Fibroblast of lung (primary cell): Measurements from ENCODE around the gene TINCR. TPM values are rescaled to one million over a fixed set of nuclear protein-coding genes. Genes with fewer than 3 reads are reported as not detected.

Experiments
- DNase-seq, 2 donors: peaks; one replicate each; pipeline versions ENCODE4 v3.0.0 to v3.0.0-alpha.2; 2010; ENCODE audit warnings: low read depth in 2 of 2
- H2AFZ ChIP-seq: 2 replicates; pipeline ENCODE4 v1.5.1; 2012; ENCODE audit warnings: low read length, control low read depth, inconsistent platforms
- H3K27ac ChIP-seq: 2 replicates; pipeline ENCODE4 v1.5.1; 2011; ENCODE audit warnings: low read length, control low read depth; ENCODE audit not compliant: insufficient read depth
- H3K27me3 ChIP-seq: 2 replicates; pipeline ENCODE4 v1.5.1; 2011; ENCODE audit warnings: mild to moderate bottlenecking, low read length; ENCODE audit not compliant: control insufficient read depth, insufficient read depth
- H3K36me3 ChIP-seq: 2 replicates; pipeline ENCODE4 v1.5.1; 2011; ENCODE audit warnings: low read length; ENCODE audit not compliant: control insufficient read depth, insufficient read depth
- H3K4me1 ChIP-seq: 2 replicates; pipeline ENCODE4 v1.5.1; 2011; ENCODE audit warnings: low read length; ENCODE audit not compliant: control insufficient read depth, insufficient read depth; ENCODE audit errors: extremely low read depth
- H3K4me2 ChIP-seq: 2 replicates; pipeline ENCODE4 v1.5.1; 2011; ENCODE audit warnings: low read length, control low read depth; ENCODE audit not compliant: insufficient read depth; ENCODE audit errors: extremely low read depth
- H3K4me3 ChIP-seq, 4 experiments: fragments of 200-600 bp in 1 of 4; sonication (generic) in 1 of 4; replicated peaks in 1 of 4; 2 replicates each; pipeline ENCODE4 v1.5.1; 2011 to 2016; ENCODE audit warnings: low read length in 4 of 4, low read depth in 3 of 4, mild to moderate bottlenecking in 3 of 4, control low read depth in 2 of 4, inconsistent platforms in 1 of 4, mixed read lengths in 1 of 4; ENCODE audit not compliant: insufficient read depth in 1 of 4; ENCODE audit errors: control extremely low read depth in 1 of 4
- H3K79me2 ChIP-seq: 2 replicates; pipeline ENCODE4 v1.5.1; 2012; ENCODE audit warnings: mild to moderate bottlenecking, low read length, inconsistent platforms; ENCODE audit not compliant: control insufficient read depth, insufficient read depth
- H3K9ac ChIP-seq: 2 replicates; pipeline ENCODE4 v1.5.1; 2011; ENCODE audit warnings: mild to moderate bottlenecking, low read length, control low read depth; ENCODE audit not compliant: insufficient read depth
- H3K9me3 ChIP-seq: 2 replicates; pipeline ENCODE4 v1.5.1; 2012; ENCODE audit warnings: low read depth, low read length; ENCODE audit not compliant: control insufficient read depth, insufficient read depth
- H4K20me1 ChIP-seq: 2 replicates; pipeline ENCODE4 v1.5.1; 2011; ENCODE audit warnings: low read length; ENCODE audit not compliant: control insufficient read depth, insufficient read depth; ENCODE audit errors: extremely low read depth
- EZH2 ChIP-seq: IDR thresholded peaks from 2 replicates; pipeline ENCODE4 v1.5.1; 2012; ENCODE audit warnings: low read length, control low read depth, mild to moderate bottlenecking; ENCODE audit errors: missing control alignments
- polyA plus RNA-seq, 2 donors: library from polyadenylated mRNA; depleted of rRNA in 1 of 2; stranded (reverse) in 1 of 2; unstranded in 1 of 2; fragments of >200 nt; gene quantifications; 2 replicates each; pipeline ENCODE4 v1.2.1, GENCODE V29; 2011 to 2012; ENCODE audit warnings: missing spikeins in 1 of 2
- total RNA-seq: library from RNA; depleted of rRNA; stranded (reverse); fragments of >200 nt; gene quantifications from 2 replicates; pipeline ENCODE4 v1.2.1, GENCODE V29; 2014
- TF ChIP-seq, protein P1 (sequence below), 2 donors: IDR thresholded peaks in 1 of 2; conservative IDR thresholded peaks in 1 of 2; 1 replicate in 1 of 2; 2 replicates in 1 of 2; pipeline ENCODE4 v1.5.1; 2011 to 2012; ENCODE audit warnings: low read length in 2 of 2, control low read depth in 1 of 2, inconsistent platforms in 1 of 2, low read depth in 1 of 2, mild to moderate bottlenecking in 1 of 2

TINCR gene
- total and polyA plus RNA-seq, 2 donors (not counting 1 experiment from before 2014, with no cell fraction given): 0.06 to 0.17 TPM

DNA sequence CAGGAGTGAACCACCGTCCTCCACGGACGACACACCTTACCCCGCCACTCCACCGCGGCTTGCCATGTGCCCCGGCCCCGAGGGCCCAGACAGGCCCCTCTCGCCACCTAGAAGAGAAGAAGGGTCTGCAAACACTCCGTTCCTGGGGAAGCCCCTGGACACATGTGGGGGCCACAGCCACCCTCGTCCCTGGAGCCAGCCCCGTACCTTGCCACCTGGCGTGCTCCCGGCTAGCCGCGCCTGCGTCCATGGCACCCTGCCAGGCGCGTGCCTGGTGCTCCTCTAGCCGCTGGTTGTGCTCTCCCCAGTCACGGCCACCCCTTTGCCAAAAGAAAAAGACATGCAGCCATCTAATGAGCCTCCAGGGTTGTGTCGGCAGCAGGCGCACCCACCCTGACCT lies 19.9 kb upstream of the TINCR start:
- Histone ChIP-seq H3K9ac (no peak overlapping the region), H3K27ac (no peak overlapping the region), H3K4me2 (no peak overlapping the region), H3K9me3 (no peaks in the 10 kb centered on the region), H3K4me1 (no peaks in the 10 kb centered on the region), H4K20me1 (no peaks in the 10 kb centered on the region), H2AFZ (no peak overlapping the region), H3K27me3 (no peaks in the 10 kb centered on the region), H3K4me3 (no peak overlapping the region), H3K79me2 (no peaks in the 10 kb centered on the region), H3K36me3 (peaks cover 22% of the 10 kb centered on the region)
- DNase-seq: no peak
- no peak for TF ChIP-seq EZH2
- TF ChIP-seq, protein P1, sequence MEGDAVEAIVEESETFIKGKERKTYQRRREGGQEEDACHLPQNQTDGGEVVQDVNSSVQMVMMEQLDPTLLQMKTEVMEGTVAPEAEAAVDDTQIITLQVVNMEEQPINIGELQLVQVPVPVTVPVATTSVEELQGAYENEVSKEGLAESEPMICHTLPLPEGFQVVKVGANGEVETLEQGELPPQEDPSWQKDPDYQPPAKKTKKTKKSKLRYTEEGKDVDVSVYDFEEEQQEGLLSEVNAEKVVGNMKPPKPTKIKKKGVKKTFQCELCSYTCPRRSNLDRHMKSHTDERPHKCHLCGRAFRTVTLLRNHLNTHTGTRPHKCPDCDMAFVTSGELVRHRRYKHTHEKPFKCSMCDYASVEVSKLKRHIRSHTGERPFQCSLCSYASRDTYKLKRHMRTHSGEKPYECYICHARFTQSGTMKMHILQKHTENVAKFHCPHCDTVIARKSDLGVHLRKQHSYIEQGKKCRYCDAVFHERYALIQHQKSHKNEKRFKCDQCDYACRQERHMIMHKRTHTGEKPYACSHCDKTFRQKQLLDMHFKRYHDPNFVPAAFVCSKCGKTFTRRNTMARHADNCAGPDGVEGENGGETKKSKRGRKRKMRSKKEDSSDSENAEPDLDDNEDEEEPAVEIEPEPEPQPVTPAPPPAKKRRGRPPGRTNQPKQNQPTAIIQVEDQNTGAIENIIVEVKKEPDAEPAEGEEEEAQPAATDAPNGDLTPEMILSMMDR (conservative IDR thresholded peaks at IDR 0.05 in 1 of 2, IDR thresholded peaks at IDR 0.05 in 1 of 2; ENCODE audit: low read depth in 1 of 2, low read length in 2 of 2): no peak

DNA sequence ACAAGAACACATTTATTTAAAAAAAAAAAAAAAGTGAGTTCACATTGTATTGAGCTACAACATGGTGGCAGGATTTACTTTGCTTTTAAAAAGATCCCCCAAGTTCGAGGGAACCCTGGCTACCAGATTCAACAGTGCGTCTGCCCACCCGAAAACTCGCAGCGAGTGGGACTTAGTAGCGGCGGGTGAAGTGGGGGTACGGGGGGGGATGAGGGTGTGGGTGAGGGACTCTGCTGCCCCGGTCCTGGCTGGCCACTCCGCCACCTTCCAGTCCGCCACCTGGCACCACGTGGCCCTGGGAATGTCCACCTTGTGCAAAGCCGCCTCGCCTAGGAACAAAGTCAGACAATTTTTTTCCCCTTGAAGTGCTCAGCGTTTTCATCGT lies 19.3 kb upstream of the TINCR start:
- peaks cover 18% of the 10 kb centered on the region for H3K36me3 ChIP-seq
- H3K4me1 ChIP-seq: no peaks in the 10 kb centered on the region
- H3K4me2 ChIP-seq: no peak overlapping the region
- no peak overlapping the region for H2AFZ ChIP-seq
- H3K9ac ChIP-seq: no peak overlapping the region
- H4K20me1 ChIP-seq: no peaks in the 10 kb centered on the region
- H3K79me2 ChIP-seq: no peaks in the 10 kb centered on the region
- TF ChIP-seq, protein P1 (conservative IDR thresholded peaks at IDR 0.05 in 1 of 2, IDR thresholded peaks at IDR 0.05 in 1 of 2; ENCODE audit: low read depth in 1 of 2, low read length in 2 of 2): no peak
- TF ChIP-seq EZH2: no peak
- no peak overlapping the region for H3K4me3 ChIP-seq
- no peaks in the 10 kb centered on the region for H3K27me3 ChIP-seq
- no peaks in the 10 kb centered on the region for H3K9me3 ChIP-seq
- no peak for DNase-seq
- H3K27ac ChIP-seq: no peak overlapping the region

DNA sequence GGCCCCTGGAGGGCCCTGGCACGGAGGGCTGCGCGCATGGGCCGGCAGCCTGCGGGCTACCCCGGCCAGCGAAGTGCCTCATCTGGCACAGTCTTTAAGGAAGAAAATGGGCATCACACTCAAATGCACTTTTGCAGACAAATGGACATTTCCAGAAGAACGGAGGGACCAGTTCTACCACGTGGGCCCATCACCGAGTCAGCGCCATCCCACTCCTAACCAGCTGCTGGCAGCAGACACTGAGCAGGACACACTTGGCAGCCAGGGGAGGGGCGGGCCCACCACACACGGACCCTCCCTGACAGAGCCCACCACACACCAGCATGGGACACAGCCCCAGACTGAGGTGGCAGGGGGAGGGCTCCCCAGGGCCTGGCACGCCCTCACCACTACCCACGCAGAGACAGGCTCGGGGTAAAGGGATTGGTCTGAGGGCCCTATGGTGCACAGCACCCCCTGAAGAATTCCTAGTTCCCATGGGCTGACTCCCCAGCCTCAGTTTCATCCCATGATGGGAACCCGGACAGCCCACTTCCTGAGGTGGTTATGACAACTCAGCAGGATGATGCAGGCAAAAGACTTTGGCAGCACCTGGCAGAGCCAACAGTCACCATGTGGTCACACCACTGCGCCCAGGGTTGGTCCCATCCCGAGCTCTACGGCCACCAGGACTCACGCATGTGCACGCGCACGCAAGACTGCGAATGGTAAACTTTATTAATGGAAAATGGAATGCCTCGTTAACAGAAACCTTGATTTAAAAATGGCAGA lies 18.7 kb upstream of the TINCR start:
- no peak for TF ChIP-seq EZH2
- TF ChIP-seq, protein P1 (conservative IDR thresholded peaks at IDR 0.05 in 1 of 2, IDR thresholded peaks at IDR 0.05 in 1 of 2; ENCODE audit: low read depth in 1 of 2, low read length in 2 of 2): no peak

More for the DNA sequence above, 18.7 kb upstream of the TINCR start:
- Histone ChIP-seq H3K4me1 (no peaks in the 10 kb centered on the region), H3K36me3 (peaks cover 18% of the 10 kb centered on the region), H3K27me3 (no peaks in the 10 kb centered on the region), H3K79me2 (no peaks in the 10 kb centered on the region), H3K27ac (no peak overlapping the region), H4K20me1 (no peaks in the 10 kb centered on the region), H3K9me3 (no peaks in the 10 kb centered on the region), H3K4me3 (no peak overlapping the region), H3K4me2 (no peak overlapping the region), H3K9ac (no peak overlapping the region), H2AFZ (no peak overlapping the region)
- peak in 1 of 2 donors; percentile 10 for DNase-seq
